Liver (tissue), 9 donors: ENCODE measurements around the gene CDC45. TPM values are rescaled to one million over a fixed set of nuclear protein-coding genes. Genes with fewer than 3 reads are reported as not detected.

Experiments used
- DNase-seq: peaks from one replicate; pipeline ENCODE4 v3.0.0-alpha.2; 2017; ENCODE audit warnings: low spot score
- H3K27ac ChIP-seq, 2 donors: one replicate each; pipeline ENCODE4 v1.7.0; 2013; ENCODE audit warnings: inconsistent platforms in 2 of 2, low read length in 2 of 2, control low read depth in 1 of 2, low read depth in 1 of 2, mild to moderate bottlenecking in 1 of 2
- H3K27me3 ChIP-seq, 4 donors: one replicate each; pipeline versions ENCODE4 v1.6.1 to v1.7.0; 2013; ENCODE audit warnings: low read length in 3 of 4, inconsistent platforms in 1 of 4, mild to moderate bottlenecking in 1 of 4, moderate library complexity in 1 of 4; ENCODE audit not compliant: control insufficient read depth in 4 of 4, insufficient read depth in 4 of 4
- H3K36me3 ChIP-seq, 4 donors: one replicate each; pipeline versions ENCODE4 v1.6.1 to v1.7.0; 2013; ENCODE audit warnings: low read length in 3 of 4, mild to moderate bottlenecking in 3 of 4, low read depth in 1 of 4, moderate library complexity in 1 of 4; ENCODE audit not compliant: control insufficient read depth in 4 of 4, insufficient read depth in 3 of 4
- H3K4me1 ChIP-seq, 4 donors: one replicate each; pipeline versions ENCODE4 v1.6.1 to v1.7.0; 2013; ENCODE audit warnings: low read length in 3 of 4, mild to moderate bottlenecking in 3 of 4, moderate library complexity in 1 of 4; ENCODE audit not compliant: control insufficient read depth in 4 of 4, insufficient read depth in 4 of 4
- H3K4me3 ChIP-seq, 3 donors: one replicate each; pipeline versions ENCODE4 v1.6.1 to v1.7.0; 2013; ENCODE audit warnings: low read length in 3 of 3, control low read depth in 1 of 3, low read depth in 1 of 3, mild to moderate bottlenecking in 1 of 3
- H3K9ac ChIP-seq, 2 donors: one replicate each; pipeline ENCODE4 v1.7.0; 2013; ENCODE audit warnings: low read length in 2 of 2, mild to moderate bottlenecking in 2 of 2, moderate library complexity in 2 of 2, control low read depth in 1 of 2, low read depth in 1 of 2
- H3K9me3 ChIP-seq, 4 donors: one replicate each; pipeline versions ENCODE4 v1.6.1 to v1.7.0; 2013; ENCODE audit warnings: low read length in 3 of 4; ENCODE audit not compliant: control insufficient read depth in 4 of 4
- EGR1 ChIP-seq, 2 donors: IDR thresholded peaks; 2 replicates each; pipeline ENCODE4 v1.6.1; 2016 to 2018; ENCODE audit warnings: antibody characterized with exemption in 2 of 2, low read depth in 2 of 2
- FOXA1 ChIP-seq: IDR thresholded peaks from 2 replicates; pipeline ENCODE4 v1.6.1; 2016; ENCODE audit warnings: antibody characterized with exemption
- HNF4A ChIP-seq, 2 donors: conservative IDR thresholded peaks; 2 replicates each; pipeline ENCODE4 v1.6.1; 2016; ENCODE audit warnings: antibody characterized with exemption in 2 of 2, mild to moderate bottlenecking in 2 of 2
- MAX ChIP-seq: IDR thresholded peaks from 2 replicates; pipeline ENCODE4 v1.6.1; 2016; ENCODE audit warnings: antibody characterized with exemption
- REST ChIP-seq: IDR thresholded peaks from 2 replicates; pipeline ENCODE4 v1.6.1; 2016; ENCODE audit warnings: antibody characterized with exemption, mild to moderate bottlenecking
- RXRA ChIP-seq, 2 donors: IDR thresholded peaks; 2 replicates each; pipeline ENCODE4 v1.6.1; 2017 to 2018; ENCODE audit warnings: antibody characterized with exemption in 2 of 2, mild to moderate bottlenecking in 1 of 2
- TAF1 ChIP-seq: conservative IDR thresholded peaks from 2 replicates; pipeline ENCODE4 v1.6.1; 2016; ENCODE audit warnings: antibody characterized with exemption, mild to moderate bottlenecking
- YY1 ChIP-seq: IDR thresholded peaks from 2 replicates; pipeline ENCODE4 v1.6.1; 2016; ENCODE audit warnings: antibody characterized with exemption, mild to moderate bottlenecking
- ZBTB33 ChIP-seq: IDR thresholded peaks from 2 replicates; pipeline ENCODE4 v1.6.1; 2016; ENCODE audit warnings: antibody characterized with exemption
- WGBS: extraction: QIAGEN DNeasy Blood & Tissue Kit; methylation state at CpG from one replicate; pipeline ENCODE4 v1.1.7; 2013; 5-methylcytosine and 5-hydroxymethylcytosine counted together
- polyA plus RNA-seq, 2 donors: library from polyadenylated mRNA; stranded (reverse) in 1 of 2; unstranded in 1 of 2; fragments of 200-250 nt in 1 of 2; fragments of >200 nt in 1 of 2; fragmentation: Nextera tagmentation in 1 of 2; extraction: Ambion mirVana in 1 of 2; gene quantifications; one replicate each; pipeline versions ENCODE4 v1.2.1 to v1.2.3, GENCODE V29; 2013 to 2015
- total RNA-seq, 2 donors: library from RNA; depleted of rRNA; stranded (reverse); fragments of >200 nt; gene quantifications; one replicate each; pipeline ENCODE4 v1.2.3, GENCODE V29; 2014
- donor health status: healthy.
- donor health status: healthy.
- donor health status: healthy.
- donor health status: healthy.
- donor health status: healthy.

CDC45 gene
- total and polyA plus RNA-seq, 4 donors = 0.33 to 15.5 (median 0.94) TPM

- no peak overlapping the region for H3K27ac ChIP-seq
- H3K4me3 ChIP-seq = no peak overlapping the region
- no peaks in the 10 kb centered on the region for H3K9me3 ChIP-seq
- no peak for DNase-seq
- H3K4me1 ChIP-seq = no peaks in the 10 kb centered on the region
- TF ChIP-seq ZBTB33 = no peak
- TF ChIP-seq FOXA1 = no peak
- no peak for TF ChIP-seq MAX
- no peak for TF ChIP-seq YY1
- TF ChIP-seq REST = no peak
- H3K9ac ChIP-seq = no peak overlapping the region
- 60% methylated on average over 3 of the region's 3 CpGs for WGBS
- H3K27me3 ChIP-seq = no peaks in the 10 kb centered on the region
- H3K36me3 ChIP-seq = no peaks in the 10 kb centered on the region
Observed at GRCh38 chr22:19535001-19535400, 55.3 kb downstream of the CDC45 start.

- DNase-seq = no peak
- 93% methylated on average over 9 of the region's 9 CpGs for WGBS
Observed at GRCh38 chr22:19536564-19536963, 56.8 kb downstream of the CDC45 start.

More at GRCh38 chr22:19536564-19536963, 56.8 kb downstream of the CDC45 start:
- no peaks in the 10 kb centered on the region for H3K9me3 ChIP-seq
- H3K4me1 ChIP-seq = no peaks in the 10 kb centered on the region
- H3K27ac ChIP-seq = no peak overlapping the region
- no peaks in the 10 kb centered on the region for H3K36me3 ChIP-seq
- H3K27me3 ChIP-seq = no peaks in the 10 kb centered on the region
- no peak overlapping the region for H3K9ac ChIP-seq
- no peak overlapping the region for H3K4me3 ChIP-seq
- TF ChIP-seq TAF1 (no peak), HNF4A (conservative IDR thresholded peaks at IDR 0.05) (no peak), RXRA (IDR thresholded peaks at IDR 0.05) (no peak), REST (no peak), EGR1 (IDR thresholded peaks at IDR 0.05; ENCODE audit: low read depth in 2 of 2) (no peak), FOXA1 (no peak)
